Sigmoid colon (tissue), 4 donors: ENCODE measurements around the gene PEX5.

Experiments
- EP300 ChIP-seq, 4 donors: sonication (generic); formaldehyde crosslinking; IDR thresholded peaks; one replicate each; pipeline ENCODE4 v1.6.1; 2017; ENCODE audit warnings: antibody characterized with exemption in 4 of 4
- POLR2A ChIP-seq, 2 donors: fragments of 450-650 bp; IDR thresholded peaks; one replicate each; pipeline ENCODE4 v1.6.1; 2016; ENCODE audit warnings: antibody characterized with exemption in 2 of 2, mild to moderate bottlenecking in 2 of 2, moderate library complexity in 2 of 2
- TF ChIP-seq, protein P1 (sequence below), 4 experiments: fragments of 450-650 bp in 3 of 4; fragments of 200-600 bp in 1 of 4; IDR thresholded peaks; one replicate each; pipeline ENCODE4 v1.5.1; 2016 to 2019; ENCODE audit warnings: antibody characterized with exemption in 4 of 4, mild to moderate bottlenecking in 3 of 4, moderate library complexity in 2 of 4

DNA sequence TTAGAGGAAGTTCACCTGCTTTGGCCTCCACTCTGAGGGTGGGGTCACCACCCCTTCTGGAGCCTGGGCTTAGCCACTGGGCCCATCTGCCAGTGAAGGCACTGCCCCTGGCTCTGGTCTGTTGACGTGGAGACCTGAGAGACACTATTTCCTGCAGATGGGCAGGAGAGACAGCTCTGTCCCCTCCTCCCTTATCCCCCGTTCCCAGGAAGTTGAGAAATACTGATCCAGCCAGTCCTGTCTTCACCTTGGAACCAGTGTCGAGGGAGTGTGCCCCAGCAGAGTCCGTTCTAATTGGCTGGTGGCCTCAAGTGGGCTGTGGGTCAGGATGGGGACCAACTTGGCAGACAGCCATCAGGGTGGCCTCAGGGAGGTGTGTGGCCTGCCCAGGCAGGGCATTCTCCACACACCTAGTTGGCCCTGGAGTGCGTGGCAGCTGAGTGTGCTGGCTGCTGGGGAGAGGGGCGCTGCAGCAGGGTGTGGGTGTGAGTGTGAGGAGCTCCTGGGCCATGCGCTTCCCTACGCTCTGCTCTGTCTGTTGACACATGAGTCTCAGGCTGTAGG lies 33.9 kb upstream of the PEX5 start:
- TF ChIP-seq POLR2A (IDR thresholded peaks at IDR 0.05) (no peak), EP300 (IDR thresholded peaks at IDR 0.05) (no peak)
- TF ChIP-seq, protein P1, sequence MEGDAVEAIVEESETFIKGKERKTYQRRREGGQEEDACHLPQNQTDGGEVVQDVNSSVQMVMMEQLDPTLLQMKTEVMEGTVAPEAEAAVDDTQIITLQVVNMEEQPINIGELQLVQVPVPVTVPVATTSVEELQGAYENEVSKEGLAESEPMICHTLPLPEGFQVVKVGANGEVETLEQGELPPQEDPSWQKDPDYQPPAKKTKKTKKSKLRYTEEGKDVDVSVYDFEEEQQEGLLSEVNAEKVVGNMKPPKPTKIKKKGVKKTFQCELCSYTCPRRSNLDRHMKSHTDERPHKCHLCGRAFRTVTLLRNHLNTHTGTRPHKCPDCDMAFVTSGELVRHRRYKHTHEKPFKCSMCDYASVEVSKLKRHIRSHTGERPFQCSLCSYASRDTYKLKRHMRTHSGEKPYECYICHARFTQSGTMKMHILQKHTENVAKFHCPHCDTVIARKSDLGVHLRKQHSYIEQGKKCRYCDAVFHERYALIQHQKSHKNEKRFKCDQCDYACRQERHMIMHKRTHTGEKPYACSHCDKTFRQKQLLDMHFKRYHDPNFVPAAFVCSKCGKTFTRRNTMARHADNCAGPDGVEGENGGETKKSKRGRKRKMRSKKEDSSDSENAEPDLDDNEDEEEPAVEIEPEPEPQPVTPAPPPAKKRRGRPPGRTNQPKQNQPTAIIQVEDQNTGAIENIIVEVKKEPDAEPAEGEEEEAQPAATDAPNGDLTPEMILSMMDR (IDR thresholded peaks at IDR 0.05) = no peak
